Muscle of arm (tissue), 12 donors: Measurements from ENCODE around the gene AUTS2. TPM values are rescaled to one million over a fixed set of nuclear protein-coding genes. Genes with fewer than 3 reads are reported as not detected.
A peak's percentile ranks its signal among the peaks of the same experiment; 100 is the strongest.

Source experiments
- DNase-seq: peaks from one replicate; pipeline ENCODE4 v3.0.0-alpha.2; 2013
- polyA plus RNA-seq, 12 donors: library from polyadenylated mRNA; unstranded; fragments of 120-200 nt; gene quantifications; one replicate each; pipeline ENCODE4 v1.2.1, GENCODE V29; 2013; ENCODE audit not compliant: insufficient read length in 12 of 12

Gene AUTS2
- polyA plus RNA-seq, 12 donors: 60.0 to 182 (median 86.6) TPM

DNA sequence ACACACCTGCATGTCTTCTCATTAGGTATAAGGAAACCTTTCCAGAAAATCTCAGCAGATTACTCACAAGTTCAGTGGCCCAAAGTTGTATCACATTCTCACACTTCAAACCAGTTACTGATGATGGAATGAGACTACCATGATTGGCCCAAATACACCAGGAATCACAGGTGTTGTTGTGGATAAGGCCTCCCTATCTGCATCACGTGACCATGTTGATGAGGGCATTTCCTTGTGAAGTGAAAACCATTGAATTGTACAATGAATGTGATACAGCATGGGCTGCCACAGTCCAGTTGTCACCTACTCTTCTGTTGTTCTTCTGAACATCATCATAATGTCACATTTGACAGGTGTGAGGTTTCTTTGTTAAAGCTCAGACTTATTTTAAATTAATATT is 431.7 kb downstream of the AUTS2 start:
- DNase-seq: no peak

DNA sequence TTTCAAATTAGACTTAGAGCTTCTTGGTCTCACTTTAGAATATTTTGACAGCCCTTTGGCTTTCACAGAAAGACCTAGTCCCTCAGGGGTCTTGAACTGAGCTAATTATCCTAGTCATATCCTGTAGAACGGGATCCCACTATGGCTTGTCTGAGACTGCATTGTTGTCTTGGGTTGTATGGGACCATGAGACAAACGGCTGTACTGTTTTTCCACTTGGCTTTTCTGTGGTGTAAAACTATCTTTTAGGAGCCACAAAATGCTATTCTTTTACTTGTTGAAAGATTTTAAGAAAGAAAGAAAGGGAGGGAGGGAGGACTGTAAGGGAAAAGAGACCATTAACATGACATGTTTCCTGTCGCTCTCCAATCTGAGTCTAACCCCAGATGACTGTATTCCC is 432.5 kb downstream of the AUTS2 start:
- DNase-seq: no peak

DNA sequence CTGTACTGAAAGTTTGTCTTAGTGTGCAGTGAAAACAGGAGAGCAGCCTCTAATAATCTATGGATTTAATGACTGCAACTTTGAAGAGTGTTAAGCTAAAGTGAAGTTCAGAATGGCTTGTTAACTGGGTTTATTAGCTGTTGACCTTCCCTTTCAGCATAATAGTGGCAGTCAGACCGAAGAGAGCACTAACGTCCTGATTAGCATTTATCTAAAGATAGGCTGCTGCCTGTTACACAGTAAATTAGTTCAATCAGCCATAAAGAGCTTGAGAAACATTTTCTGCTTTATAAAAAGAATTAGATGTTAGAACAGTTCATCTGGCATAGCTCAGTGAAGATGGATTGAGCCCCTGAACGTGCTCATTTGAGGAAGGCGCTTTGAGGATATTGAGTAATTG is 433.0 kb downstream of the AUTS2 start:
- DNase-seq: no peak

DNA sequence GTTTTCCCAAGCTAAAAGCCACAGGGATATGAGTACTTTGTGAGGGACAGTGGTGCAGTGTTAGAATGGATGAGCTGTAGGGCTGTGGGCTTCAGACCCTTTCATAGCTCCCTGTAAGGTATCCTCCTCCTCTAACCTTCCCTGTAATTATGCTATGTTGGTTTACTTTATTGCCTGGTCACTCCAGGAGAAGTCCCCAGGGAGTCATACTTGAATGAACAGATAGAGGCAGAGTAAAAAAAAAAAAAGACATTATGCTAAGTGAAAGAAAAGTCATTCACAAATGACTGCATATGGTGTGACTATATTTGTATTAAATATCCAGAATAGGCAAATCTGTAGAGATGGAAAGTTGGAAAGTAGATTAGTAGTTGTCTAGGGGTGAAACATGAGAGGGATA is 434.4 kb downstream of the AUTS2 start:
- no peak for DNase-seq

DNA sequence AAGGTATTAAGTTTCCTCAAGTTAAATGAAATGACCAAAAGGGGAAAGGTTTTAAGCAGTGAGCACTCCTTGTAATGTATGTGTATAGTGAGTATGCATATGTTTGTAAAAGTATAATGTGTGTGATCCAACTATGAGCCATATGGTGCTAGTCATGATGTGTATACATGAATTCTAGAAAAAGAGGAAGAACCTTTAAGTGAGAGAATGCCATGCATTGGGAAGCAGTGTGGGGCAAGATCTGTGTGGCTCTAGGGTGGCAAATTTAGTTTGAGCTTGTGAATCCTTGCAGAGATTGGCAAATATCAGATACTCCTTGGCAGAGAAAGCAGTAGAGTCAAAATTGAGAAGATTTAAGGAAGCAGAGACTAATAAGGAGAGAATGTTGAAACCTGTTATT is 435.0 kb downstream of the AUTS2 start:
- no peak for DNase-seq

DNA sequence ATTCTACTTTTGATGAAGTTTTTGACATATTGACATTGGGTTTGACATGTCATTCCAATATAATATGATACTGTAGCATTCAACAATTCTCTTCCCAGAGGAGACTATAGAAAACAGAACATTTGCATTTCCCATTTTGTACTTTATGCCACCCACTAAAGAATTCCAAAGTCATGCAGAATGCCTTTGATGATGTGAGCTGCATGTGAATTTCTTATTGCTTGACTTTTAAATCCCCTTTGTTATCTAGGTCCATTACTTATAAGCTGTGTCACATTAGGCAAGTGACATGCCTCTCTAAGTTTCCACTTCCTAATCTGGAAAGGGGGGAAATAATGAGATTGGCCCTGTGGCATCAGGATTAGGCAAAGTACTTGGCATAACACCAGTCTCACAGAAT is 436.7 kb downstream of the AUTS2 start:
- DNase-seq: no peak

DNA sequence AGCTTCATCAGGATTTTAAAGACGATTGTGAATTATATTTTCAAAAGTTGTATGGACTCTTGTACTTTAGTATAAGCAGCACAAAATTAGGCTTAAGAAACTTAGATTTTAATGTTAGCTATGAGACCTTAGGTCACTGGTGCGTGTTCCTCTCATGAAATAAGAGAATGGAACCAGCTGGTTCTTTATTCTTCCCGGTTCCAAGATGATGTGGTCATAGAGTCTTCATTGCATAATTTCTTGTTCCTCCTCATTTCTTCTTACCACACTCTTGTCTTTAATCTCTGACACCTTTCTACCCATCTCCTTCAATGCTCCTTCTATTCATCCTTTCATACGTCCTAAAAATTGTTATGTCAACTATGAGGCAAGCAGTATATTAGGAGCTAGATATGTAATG is 437.2 kb downstream of the AUTS2 start:
- DNase-seq: no peak

DNA sequence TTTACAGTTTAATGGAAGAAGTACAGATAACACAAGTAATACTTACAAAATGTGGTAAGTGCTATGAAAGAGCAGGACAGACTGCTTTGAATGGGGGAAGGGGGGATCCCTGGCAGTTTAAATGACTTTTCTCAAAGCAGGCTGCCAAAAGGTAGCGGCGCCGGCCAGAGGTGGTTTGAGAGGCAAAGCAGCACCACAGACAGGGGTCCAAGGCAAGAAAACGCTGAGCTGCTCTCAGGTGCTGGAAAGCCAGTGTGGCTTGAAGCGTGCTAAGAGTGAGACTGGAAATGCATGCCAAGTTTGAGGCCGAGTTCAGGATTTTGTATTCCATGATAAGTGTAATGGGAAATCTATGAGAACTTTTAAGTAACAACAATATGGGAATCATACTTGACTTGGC is 437.7 kb downstream of the AUTS2 start:
- DNase-seq: no peak

DNA sequence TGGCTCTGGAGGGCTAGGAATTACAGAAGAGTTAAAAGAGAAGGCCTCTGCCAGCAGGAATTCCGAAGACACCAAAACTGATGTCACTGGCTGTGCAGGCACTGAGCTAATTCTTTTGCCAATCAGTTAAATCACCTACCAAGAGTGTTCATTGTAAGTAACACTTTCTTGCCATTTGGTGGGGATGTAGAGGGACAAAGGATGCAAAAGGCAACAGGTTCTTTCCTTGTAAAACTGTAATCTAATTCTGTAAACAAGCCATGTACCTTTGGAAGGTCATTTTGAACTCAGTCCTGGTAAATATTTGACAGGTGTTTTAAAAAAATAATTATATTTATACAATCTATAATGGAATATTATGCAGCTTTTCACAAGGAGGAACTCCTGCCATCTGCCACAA is 438.4 kb downstream of the AUTS2 start:
- DNase-seq: no peak

DNA sequence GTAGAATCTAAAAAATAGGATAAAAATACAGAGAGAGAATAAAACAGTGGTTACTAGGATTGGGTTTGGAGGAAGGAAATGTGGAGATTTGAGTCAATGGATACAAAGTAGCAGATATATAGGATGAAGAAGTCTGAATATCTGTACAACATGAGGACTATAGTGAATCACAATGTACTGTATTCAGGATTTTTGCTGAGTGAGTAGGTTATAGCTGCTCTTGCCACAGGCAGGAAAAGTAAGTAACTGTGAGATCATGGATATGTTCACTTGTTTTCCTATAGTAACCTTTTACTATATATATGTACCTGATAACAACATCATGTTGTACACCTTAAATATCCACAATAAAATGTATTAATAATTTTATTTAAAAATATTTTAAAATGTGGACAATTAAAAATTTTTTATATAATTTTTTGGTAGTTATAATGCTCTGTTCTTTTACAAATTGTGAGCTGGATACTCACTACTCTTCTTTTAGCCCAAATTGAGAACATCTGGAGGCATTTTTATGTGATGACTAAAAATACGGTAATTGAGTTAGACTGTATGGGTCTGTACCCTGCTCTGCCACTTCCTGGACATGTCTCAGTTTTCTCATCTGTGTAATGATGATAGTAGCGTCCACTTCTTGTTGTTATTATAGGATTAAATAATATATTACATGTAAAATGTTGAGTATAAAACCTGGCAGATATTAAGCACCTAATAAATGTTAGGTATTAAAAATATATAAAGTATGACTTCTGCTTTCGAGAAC is 439.1 kb downstream of the AUTS2 start:
- DNase-seq: no peak

DNA sequence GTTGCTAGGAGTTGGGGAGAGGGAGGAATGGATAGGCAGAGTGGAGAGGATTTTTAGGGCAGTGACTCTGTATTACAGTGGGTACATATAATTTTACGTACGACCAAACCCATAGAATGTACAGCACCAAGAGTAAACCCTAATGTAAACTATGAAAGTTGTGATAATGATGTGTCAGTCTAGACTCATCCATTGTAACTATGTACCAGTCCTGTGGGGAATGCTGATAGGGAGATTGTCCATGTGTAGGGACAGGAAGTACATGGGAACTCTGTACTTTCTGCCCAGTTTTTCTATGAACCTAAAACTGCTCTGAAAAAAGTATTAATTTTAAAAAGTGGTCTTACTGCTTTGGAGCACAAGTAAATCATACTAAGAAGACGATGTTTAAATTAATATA is 441.8 kb downstream of the AUTS2 start:
- no peak for DNase-seq

DNA sequence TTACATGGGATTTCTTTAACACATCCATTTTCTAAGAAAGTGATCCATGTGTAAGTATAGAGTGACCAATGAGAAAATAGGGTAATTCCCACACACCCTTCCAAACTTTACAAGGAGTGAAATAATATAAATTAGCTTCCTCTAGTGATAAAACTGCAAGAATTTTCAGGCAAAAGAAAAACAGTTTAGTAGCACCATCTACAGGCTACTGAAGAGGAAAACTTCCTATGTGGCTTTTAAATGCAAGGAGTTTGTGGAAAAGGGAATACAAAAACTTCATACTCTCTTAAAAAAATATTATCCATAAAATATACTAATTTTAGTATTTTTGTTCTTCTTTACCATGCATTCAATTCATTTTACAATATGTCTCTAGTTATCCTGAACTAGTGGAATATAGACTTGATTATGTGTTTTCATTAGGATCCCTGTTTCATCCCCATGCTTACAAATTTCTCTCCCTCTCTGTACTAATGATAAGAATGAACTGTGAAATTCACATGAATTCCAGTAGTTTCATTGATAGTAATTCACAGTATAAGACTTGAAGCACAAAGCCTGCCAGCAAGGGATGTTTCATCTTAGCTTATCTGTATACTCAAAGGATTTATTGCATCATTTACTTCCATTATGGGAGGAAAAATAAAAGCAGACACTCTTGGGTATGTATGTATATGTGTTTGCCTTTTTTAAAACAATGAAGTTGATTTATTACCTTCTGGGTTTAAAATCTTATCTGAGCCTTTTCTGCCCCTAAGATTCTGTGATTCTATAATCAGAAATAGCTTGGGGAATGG is 442.9 kb downstream of the AUTS2 start:
- no peak for DNase-seq

DNA sequence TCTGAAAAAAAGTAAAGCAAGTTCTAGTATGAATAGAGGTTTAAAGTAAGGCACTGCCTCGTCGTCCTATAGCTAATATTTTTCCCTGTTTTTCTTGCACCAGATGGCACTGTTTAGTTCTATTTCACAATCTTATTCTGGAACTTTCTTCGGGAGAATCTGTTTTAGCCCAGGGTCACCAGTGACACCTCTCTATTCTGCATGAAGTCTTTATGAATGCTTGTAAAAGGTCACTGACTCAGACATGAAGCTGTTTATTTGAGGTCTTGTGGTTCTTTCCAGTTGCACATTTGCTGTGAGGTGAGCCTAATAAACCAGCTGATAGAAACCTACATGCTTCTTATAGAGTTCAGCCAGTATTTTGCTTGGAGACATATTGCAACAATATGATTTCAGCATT is 444.3 kb downstream of the AUTS2 start:
- no peak for DNase-seq

DNA sequence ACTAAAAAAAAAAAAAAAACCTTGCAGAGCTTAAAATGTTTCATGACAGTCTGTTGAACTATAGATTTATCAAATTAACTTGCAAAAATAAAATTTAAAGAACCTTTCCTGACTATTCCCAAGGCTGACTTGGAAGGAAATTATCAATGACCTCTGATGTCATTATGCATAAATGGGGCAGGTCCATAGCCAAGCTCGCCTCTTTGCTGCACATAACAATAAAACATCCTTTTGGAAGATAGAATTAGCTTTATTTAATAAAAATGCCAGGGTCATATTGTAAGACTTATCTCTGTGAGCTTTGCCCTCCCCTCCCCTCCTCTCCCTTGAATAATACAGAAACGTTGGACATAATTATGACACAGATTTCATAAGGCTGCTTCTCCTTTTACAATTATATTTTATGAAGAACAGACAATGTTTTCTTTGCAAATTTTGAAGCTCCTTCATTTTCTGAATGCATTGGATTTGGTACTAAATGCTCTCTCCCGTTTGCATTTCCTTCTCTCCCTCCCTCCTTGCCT is 444.8 kb downstream of the AUTS2 start:
- no peak for DNase-seq

DNA sequence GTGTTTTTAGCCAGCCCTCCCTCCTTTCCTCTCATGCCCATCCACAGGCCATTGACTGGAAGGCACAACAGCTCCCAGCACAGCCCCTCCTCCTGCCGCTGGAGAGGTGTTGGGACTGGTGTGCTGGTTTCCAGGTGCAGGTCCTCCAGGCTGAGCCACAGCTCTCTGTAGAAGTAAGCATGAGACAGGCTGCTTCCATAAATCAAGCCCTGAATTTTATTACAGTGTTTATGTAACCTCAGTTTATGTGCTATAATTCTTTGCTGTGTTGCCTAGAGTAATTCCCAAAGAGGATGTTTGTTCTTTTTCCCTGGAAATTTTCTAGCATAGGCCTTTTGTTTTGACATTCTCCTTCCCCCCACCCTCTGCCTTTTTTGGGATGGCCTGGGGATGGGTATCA is 445.8 kb downstream of the AUTS2 start:
- DNase-seq: no peak

DNA sequence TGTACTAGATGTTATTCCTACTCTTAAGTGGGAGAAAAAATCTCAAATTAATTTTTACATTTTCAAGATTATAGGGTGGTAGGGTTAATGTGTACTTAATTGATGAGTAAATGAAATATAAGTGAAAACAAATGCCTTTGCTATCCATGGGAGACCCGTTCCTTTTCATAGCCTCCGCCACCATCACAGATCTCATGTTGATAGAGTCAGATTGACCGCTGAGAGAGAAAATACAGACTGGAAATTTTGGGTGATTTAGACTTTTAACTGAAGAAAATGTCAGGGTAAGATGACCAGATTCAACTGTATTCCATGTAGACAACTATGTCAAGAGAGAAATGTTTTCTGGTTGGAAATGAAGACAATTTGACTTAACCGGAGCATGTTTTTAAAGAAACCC is 446.2 kb downstream of the AUTS2 start:
- DNase-seq: no peak

DNA sequence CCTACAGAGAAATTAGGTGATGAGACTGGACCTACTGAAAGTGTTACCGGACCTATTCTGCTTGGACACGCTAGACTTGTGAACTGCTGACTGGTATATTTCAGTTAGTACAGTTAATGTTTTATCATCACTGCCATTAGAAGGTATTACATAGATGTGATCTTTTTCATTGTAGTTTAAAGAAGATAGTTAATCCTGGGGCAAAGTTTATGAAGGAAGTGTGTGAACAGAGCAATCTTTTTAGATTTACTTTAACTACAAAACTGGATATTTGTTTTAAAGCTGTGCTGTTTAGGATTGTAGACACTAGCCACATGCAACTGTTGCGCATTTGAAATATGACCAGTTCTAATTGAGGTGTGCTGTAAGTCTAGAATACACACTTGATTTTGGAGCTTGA is 446.7 kb downstream of the AUTS2 start:
- DNase-seq: no peak

DNA sequence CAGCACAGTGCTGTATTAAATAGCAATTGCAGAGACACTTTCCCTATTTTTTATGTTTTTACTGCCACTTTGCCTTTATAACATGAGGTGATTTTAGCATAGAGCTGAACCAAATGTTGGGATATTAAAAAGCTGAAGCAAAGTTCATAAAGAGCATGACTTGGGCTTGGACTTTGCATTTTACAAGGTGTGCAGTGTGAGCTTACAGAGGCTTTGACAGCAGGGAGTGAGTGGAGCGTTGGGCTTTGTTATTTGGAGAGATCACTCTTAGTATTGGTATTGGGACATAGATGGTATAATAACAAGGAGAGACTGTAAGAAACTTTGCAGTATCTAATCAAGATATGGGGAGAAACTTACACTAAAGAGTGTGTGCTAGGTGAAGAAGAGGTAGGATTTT is 449.1 kb downstream of the AUTS2 start:
- no peak for DNase-seq

DNA sequence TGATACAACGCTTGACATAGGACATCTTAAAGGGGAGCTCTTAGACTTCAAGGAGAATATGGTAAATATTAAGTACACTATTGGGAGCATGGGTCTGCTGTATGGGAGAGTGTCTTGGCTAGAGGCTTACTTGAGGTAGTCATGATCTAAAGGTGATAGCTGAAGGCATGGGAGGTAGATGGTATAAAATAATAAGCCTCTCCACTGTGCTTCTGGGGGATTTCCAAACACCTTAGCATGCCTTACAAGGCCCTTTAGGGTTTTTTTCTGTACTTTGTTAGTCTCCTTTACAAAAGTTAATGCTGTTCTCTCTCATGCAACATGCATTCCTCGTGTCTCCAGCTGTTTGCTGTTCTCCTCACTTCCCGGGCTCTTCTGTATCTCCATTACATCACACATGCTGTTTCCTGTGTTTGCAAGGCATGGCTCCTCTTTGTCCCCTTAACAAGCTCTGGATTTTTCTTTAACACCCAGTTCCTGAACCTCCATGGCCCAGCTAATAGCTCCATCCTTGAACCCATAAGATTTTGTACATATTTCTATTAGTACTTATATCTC is 449.7 kb downstream of the AUTS2 start:
- DNase-seq: no peak

DNA sequence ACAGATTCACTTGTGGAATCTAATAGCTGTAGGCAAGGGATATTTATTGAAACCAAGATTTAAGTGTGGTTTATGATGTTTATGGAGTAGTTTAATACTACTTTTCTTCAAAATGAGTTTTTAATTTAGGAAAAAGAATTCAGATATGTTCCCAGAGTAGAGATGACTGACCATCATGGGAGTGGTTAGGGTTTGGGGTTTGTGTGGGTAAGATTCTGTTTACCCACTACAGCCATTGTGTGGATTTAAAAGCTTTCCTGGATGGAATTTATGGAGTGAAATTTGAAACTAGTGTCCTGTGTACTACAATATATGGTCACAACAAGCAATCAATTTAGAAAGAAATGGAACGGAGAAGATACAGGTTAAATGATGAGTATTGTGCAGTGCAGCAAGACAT is 453.5 kb downstream of the AUTS2 start:
- DNase-seq: no peak

DNA sequence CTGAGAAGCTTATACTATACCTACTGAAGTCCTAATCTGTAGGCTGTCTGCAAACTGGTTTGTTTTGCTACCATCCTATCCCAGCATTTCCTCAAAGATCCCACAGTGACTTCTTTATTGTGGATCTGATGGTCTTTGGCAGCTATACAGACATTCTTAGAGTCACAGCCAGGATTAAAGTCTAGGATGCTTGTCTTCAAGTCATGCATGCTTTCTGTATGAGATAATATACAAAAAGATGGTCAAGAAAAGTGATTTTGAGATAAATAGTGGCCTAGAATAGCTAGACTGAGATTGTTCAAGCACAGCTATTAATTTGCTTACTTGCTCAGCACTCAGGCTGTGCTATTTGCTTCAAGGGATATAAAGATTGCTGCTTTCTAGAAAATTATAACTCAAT is 454.4 kb downstream of the AUTS2 start:
- DNase-seq: peak; percentile 40

DNA sequence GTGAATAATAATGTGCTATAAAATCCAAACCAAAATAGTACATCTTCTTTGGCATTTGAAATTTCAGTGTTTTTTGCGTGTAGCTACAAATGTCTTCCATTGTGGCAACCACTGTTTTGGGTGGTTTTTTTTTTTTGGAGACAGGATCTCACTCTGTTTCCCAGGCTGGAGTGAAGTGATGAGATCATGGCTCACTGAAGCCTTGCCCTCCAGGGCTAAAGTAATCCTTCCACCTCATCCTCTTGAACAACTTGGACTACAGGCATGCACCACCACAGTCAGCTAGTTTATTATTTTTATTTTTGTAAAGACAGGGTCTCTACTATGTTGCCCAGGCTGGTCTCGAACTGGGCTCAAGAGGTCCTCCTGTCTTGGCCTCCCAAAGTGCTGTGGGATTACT is 455.1 kb downstream of the AUTS2 start:
- no peak for DNase-seq

DNA sequence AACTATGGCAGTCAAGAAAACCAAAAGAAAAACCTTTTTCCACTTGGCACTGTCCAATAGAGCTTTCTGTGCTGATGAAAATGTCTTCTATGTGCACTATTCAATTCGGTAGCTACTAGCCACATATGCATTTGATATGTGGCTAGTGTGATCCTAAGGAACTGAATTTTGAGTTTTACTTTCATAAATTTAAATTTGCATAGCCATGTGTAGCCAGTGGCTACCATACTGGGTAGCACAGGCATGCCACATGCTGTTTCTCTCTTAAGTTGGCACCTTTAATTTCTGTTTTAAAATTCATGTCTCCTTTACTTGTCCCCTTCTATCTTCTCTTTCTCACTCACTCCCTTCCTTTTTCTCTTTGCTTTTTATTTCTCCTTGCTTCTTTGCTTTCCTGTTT is 455.7 kb downstream of the AUTS2 start:
- DNase-seq: no peak
